ENCODE results near the gene UBA6. TPM values are rescaled to one million over a fixed set of nuclear protein-coding genes. Genes with fewer than 3 reads are reported as not detected.
"Not testable (repeated sequence)": the region's sequence is repeated elsewhere in the genome, so short reads cannot be mapped to it uniquely, and the experiment has no call there.

The UBA6 gene
- total RNA-seq (ENCODE audit: insufficient read depth, low replicate concordance) = 50.6 TPM

GRCh38 chr4:67700738-67701516 lies at the start of gene UBA6:
TSS of gene UBA6 (minus strand) at chr4:67701155. CDS start at chr4:67701119, 36 bp downstream.
- DNase-seq (ENCODE audit: low spot score) = peak; percentile 98

- no peak for DNase-seq (ENCODE audit: low spot score)
These were observed 49.7 kb upstream of the UBA6 start for GRCh38 chr4:67750691-67751090.

DNA sequence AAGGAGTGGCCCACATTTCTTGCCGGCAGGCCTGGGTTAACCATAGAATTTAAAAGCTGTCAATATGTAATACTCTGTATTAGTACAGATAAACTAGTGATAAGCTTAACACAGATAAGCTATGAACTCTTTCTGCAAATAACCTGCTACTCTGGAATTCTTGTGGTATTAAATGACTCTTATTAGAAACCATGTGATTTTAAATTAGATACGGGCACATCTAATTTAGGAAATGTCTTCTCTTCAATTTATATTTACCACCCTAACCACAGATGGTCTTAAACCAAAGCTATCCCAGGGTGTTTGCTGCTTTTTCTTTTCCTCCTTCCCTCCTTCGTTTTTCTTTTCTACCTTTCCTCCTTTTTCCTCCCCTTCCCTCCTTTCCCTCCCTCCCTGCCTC lies 48.3 kb upstream of the UBA6 start:
- no peak for DNase-seq (ENCODE audit: low spot score)

GRCh38 chr4:67746797-67747495 lies 46.0 kb upstream of the UBA6 start:
- DNase-seq (ENCODE audit: low spot score) = peak; percentile 40

- DNase-seq (ENCODE audit: low spot score) = no peak
These were observed 43.8 kb upstream of the UBA6 start for GRCh38 chr4:67744561-67745283.

- DNase-seq (ENCODE audit: low spot score) = no peak
These were observed 42.2 kb upstream of the UBA6 start for GRCh38 chr4:67743194-67743593.

- no peak for DNase-seq (ENCODE audit: low spot score)
These were observed 35.3 kb upstream of the UBA6 start for GRCh38 chr4:67736262-67736661.

GRCh38 chr4:67735325-67735724 lies 34.4 kb upstream of the UBA6 start:
- no peak for DNase-seq (ENCODE audit: low spot score)

DNA sequence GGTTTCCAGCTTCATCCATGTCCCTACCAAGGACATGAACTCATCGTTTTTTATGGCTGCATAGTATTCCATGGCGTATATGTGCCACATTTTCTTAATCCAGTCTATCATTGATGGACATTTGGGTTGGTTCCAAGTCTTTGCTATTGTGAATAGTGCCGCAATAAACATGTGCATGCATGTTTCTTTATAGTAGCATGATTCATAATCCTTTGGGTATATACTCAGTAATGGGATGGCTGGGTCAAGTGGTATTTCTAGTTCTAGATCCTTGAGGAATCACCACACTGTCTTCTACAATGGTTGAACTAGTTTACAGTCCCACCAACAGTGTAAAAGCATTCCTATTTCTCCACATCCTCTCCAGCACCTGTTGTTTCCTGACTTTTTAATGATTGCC lies 29.6 kb upstream of the UBA6 start:
- not testable (repeated sequence) for DNase-seq (ENCODE audit: low spot score)

DNA sequence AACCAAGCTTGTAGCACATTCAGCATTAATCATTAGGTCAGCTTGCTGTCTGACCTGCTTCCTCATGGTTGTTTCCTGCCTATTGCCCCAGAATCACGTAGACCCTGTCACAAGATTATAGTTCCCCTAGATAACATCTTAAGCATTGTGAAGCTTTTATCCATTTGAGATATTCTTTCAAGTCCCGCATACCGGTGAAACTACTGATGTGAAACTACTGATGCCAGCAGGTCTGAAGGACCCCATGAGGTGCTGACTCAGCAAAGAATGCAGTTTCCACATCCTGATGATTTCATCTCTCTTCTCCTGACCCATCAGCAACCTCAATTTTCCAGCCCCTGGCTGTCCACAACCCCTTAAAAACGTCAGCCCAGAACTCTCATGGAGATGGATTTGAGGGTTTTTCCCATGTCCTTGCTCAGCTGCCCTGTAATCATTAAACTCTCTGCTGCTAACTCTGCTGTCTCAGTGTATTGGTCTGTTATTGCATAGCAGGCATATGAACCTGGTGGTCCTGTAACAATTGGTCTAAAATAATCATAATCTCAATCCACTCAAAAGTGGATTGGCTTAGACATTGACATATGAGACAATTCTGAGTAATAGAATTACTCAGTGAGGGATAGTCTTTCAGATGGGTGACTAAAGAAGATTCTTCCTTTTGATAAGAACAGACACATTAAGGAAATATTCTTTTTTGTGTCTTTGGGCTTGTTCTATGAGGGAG lies 26.3 kb upstream of the UBA6 start:
- no peak for DNase-seq (ENCODE audit: low spot score)

DNA sequence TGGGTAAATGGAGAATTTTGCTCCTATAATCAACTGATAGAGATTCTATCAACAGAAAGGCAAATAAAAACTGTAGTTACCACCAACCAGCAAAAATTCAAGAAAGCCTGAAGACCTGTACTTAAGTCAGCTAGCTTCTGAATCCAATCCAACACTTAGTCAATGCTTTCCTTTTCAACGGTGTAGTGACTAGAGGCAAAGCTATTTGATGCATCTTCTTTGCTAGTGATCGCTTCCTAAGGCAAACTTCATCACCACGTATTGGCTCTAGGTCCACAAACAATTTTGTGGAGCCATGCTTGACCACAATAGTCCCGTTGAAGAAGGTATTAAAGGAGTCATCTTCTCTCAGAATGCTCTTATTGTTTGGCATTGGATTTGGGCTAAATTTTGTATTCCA lies 25.0 kb upstream of the UBA6 start:
- DNase-seq (ENCODE audit: low spot score) = no peak

DNA sequence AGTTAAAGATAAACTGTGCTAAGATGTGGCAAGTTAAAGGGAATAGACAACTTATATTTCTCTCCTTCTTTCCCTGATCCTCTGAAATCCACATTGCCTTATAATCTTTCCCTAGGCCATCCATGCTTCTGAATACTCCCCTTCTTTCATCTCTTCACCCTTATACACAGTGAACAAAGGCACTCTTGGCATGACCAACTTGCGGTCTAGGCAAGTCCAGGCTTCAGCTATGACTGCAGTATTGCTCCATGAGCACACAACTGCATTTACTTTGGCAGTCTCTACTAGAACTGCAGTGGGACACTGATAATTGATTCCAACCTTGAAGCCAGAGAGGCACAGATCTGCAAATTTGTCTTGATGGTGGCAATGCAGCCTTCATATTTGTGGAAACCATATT lies 24.2 kb upstream of the UBA6 start:
- DNase-seq (ENCODE audit: low spot score) = no peak

GRCh38 chr4:67723949-67724348 lies 23.0 kb upstream of the UBA6 start:
- DNase-seq (ENCODE audit: low spot score) = no peak

DNA sequence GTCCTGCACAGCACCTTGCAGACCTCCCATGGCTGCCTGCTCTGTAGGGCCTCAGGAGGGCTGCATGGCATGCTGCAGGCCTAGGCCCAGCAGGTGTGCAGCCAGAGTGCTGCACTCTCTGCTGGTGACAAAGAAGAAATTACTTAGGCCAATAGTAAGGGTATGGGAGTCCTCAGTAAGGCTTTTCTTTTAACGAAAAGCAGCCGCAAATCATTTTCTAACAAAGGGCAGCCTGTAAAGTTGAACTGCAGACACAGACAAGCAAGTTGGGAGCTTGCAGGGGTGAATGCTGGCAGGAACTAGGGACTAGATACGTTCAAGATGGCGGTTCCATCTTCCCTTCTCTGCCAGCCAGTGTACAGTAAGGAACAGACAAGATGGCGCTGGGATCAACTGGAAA lies 22.4 kb upstream of the UBA6 start:
- DNase-seq (ENCODE audit: low spot score) = no peak

- DNase-seq (ENCODE audit: low spot score) = no peak
These were observed 21.0 kb upstream of the UBA6 start for GRCh38 chr4:67721770-67722597.

- no peak for DNase-seq (ENCODE audit: low spot score)
These were observed 20.4 kb upstream of the UBA6 start for GRCh38 chr4:67721315-67721769.

DNA sequence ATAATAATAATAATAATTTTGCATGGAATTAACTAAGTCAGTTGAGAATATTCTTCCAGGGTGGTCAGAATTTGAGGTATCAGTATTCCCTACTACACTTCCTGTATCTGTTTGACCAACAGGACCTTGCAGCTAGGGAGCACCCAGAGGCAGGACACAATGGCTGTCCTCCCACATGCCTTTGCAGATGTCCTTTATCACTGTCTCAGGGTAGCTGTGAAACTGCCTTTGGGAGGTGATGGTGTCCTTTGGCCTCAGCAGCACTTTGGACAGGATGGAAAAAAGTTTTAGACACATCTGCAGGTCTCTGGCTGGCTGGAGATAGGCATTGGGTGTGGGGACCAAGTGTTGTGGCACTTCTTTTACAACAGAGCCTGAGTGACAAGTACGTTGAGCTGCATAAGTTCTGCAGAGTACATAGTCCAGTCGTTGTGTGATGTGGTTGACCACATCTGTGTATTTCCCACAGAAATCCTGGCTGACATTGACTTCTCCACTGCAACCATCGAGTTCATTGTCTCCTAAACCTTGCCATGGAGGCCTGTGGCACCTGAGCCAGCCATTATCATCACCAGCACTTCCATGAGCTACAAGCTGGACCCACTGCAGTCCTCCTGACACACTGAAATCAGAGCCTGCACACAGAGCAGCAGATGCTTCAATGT lies 19.1 kb upstream of the UBA6 start:
- DNase-seq (ENCODE audit: low spot score) = no peak

- no peak for DNase-seq (ENCODE audit: low spot score)
These were observed 17.9 kb upstream of the UBA6 start for GRCh38 chr4:67718848-67719247.

DNA sequence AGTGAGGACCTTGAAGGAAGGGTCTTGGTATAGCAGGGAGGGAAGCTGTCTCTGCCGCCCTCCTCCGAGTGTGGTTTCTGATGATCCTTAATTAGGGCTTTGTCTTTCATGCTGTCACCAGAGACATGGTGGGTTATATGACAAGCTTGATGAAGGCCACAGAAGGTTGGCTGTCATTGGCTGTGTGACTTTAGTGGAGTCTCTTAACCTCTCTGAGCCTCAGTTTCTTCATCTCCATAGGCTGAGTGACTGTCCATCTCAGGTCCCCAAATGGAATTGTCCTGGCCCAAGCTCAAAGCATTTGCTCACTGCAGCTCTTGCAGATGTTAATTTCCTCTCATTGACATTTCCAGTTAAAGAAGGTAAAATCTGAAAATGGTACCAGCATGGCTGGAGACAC lies 16.6 kb upstream of the UBA6 start:
- DNase-seq (ENCODE audit: low spot score) = no peak

GRCh38 chr4:67714955-67715354 lies 14.0 kb upstream of the UBA6 start:
- no peak for DNase-seq (ENCODE audit: low spot score)
